HAP-1 (cell line): ENCODE measurements around the gene SMIM3.

Source experiments
- DNase-seq, 2 experiments: peaks; one replicate each; pipeline ENCODE4 v3.0.0-alpha.2; 2016 to 2020; ENCODE audit warnings: low spot score in 2 of 2
- H3K27me3 ChIP-seq: fragments of 250-450 bp; sonication (Bioruptor Pico); 2 replicates; pipeline ENCODE4 v1.5.1; 2020; ENCODE audit warnings: low read depth, mild to moderate bottlenecking, moderate library complexity
- H3K36me3 ChIP-seq: fragments of 250-450 bp; sonication (Bioruptor Pico); replicated peaks from 2 replicates; pipeline ENCODE4 v1.5.1; 2020; ENCODE audit warnings: mild to moderate bottlenecking
- H3K4me1 ChIP-seq: fragments of 250-450 bp; sonication (Bioruptor Pico); 2 replicates; pipeline ENCODE4 v1.5.1; 2020; ENCODE audit warnings: mild to moderate bottlenecking
- H3K4me3 ChIP-seq: fragments of 250-450 bp; sonication (Bioruptor Pico); 2 replicates; pipeline ENCODE4 v1.5.1; 2020; ENCODE audit warnings: mild to moderate bottlenecking, moderate library complexity
- H3K9me3 ChIP-seq: fragments of 250-450 bp; sonication (Bioruptor Pico); 2 replicates; pipeline ENCODE4 v1.5.1; 2020; ENCODE audit warnings: mild to moderate bottlenecking, moderate library complexity
- in situ Hi-C: fragments of 300-500 bp; cut with MboI; formaldehyde crosslinking; loops from 3 replicates; pipeline ENCODE4 v1.14.3; 2020; ENCODE audit warnings: low sequenced_read_pairs, inconsistent platforms, mixed read lengths

Gene SMIM3

DNA sequence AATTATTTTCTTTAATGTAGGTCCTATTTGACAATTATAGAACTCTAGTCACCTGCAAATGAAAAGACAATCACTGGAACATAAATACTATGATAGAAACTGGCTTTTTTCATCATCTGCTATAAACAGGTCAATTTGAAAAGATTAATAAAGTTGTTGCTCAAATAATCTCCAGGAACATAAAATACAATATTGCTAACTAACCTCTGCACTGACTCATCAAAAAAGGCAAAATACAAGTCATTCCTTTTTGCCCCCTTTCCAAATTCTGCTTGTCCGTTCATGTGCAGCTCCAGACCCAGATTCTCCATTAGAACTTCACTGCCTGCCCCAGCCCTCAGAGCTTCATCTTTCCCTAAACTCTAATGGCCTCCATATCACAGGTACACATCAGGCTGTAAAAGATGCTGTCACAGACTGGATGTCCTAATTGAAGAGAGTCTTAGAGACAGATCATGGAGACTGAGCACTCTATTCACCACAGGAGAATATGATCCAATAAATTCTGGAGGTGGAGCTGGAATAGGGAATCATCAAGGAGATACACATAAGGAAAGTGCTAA, 21.4 kb upstream of the SMIM3 start:
- H3K9me3 ChIP-seq = no peaks in the 10 kb centered on the region
- H3K4me3 ChIP-seq = peak overlapping the region; percentile 96
- in situ Hi-C loops = no loop called here
- no peaks in the 10 kb centered on the region for H3K27me3 ChIP-seq
- peaks cover 5% of the 10 kb centered on the region; the same call in 1 of the 2 replicates for H3K4me1 ChIP-seq
- H3K36me3 ChIP-seq = peaks cover 32% of the 10 kb centered on the region
- no peak for DNase-seq

DNA sequence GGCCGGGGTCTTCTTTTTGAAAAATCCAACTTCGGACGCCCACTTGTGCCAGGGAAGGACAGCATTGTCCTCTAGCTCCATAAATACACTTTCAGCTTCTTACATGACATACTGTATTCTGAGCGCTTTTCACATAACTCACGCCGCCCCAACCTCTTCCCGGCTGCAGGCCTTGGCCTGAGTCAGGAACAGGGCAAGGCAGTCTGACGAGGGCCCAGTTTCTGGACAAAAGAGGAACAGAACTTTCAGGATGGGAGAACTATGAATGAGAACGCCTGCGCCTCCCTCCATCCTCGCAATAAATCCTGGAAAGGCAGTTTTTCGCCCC, 20.4 kb upstream of the SMIM3 start:
- Histone ChIP-seq H3K36me3 (peaks cover 26% of the 10 kb centered on the region), H3K4me1 (peaks cover 5% of the 10 kb centered on the region; the same call in 1 of the 2 replicates), H3K4me3 (peak overlapping the region; percentile 96), H3K27me3 (no peaks in the 10 kb centered on the region), H3K9me3 (no peaks in the 10 kb centered on the region)
- in situ Hi-C loops = no loop called here
- no peak for DNase-seq

DNA sequence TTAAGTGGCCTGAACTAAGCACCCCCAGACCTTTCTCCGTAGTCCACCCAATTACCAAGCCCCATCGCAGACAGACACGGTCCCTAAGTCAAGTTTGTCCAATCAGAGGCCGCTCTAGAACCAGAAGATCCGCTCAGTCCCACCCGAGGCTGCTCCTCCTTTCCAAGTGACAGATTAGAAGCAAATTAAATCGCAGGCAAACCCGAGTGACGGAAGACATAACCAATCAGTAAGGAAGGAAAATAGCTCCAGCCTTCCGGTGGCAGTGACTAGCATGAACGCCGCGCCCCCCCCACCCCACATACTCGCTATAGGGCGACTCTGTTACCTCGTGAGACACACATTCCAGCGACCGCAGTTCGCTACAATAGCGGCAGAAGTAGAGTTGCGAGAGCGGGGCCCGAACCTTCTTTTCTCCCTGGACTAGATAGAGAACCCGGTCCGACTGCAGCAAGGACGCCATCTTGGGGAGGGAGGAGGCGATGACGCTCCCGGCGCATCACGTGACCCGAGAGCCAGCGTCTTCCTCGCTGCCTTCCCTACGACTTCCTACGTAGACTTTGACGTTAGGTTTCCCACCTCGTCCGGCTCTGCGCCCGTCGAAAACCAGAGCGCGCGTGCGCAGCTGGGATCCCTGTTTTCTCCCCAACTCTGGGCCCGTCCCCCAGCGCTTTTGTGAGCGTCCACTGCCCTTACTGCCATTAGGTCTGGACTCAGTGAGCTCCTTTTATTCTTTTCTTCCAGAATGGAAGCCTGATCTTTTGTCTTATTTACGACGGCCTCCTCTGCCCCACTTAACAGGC, 19.8 kb upstream of the SMIM3 start, which contains the start of gene DCTN4:
DCTN4 (minus strand) TSS at position 487 of the 803 bp plus-strand sequence; CDS start at position 463, 24 bp downstream.
- Histone ChIP-seq H3K4me3 (peak within 1 kb of the TSS; percentile 96), H3K36me3 (peaks cover 21% of the 10 kb centered on the region), H3K4me1 (peaks cover 5% of the 10 kb centered on the region; the same call in 1 of the 2 replicates), H3K27me3 (no peaks in the 10 kb centered on the region), H3K9me3 (no peaks in the 10 kb centered on the region)
- peak; percentile 96 to 98 for DNase-seq
- in situ Hi-C loops = no loop called here

DNA sequence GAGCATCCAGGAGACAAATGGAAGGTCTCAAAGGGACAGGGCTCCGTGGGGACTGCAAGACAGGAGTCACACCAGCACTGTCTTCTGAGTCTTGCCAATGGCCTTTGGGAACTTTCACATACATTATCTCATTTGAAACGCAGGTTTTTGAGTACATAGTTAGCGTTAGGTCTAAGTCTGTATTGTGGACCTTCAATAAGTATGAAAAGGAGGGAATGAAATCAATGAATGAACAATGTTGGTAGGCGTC, 19.3 kb upstream of the SMIM3 start:
- H3K4me1 ChIP-seq = peaks cover 5% of the 10 kb centered on the region; the same call in 1 of the 2 replicates
- no peak for DNase-seq
- H3K36me3 ChIP-seq = peaks cover 16% of the 10 kb centered on the region
- in situ Hi-C loops = no loop called here
- no peaks in the 10 kb centered on the region for H3K27me3 ChIP-seq
- peak overlapping the region; percentile 96 for H3K4me3 ChIP-seq
- H3K9me3 ChIP-seq = no peaks in the 10 kb centered on the region

DNA sequence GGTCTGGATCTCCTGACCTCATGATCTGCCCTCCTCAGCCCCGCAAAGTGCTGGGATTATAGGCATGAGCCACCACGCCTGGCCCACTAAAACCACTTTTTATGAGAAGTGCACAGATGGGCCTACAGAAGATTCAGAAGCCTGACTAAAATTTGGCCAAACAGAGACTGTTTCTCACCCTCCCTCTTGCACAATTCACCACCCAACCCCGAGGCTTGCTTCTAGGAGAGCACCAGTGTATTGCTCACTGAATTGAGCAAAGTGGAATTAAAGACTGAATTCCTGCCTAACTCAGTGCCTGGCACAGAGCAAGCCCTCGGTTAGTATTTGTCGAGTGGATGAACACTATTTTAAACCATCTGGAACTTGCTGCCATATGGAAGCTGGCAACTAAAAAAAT, 16.3 kb upstream of the SMIM3 start:
- DNase-seq = no peak
- Histone ChIP-seq H3K9me3 (no peaks in the 10 kb centered on the region), H3K36me3 (peaks cover 6% of the 10 kb centered on the region), H3K4me3 (no peak overlapping the region), H3K4me1 (peaks cover 2% of the 10 kb centered on the region; the same call in 1 of the 2 replicates), H3K27me3 (0 out of 2 replicates have a peak, but pooled peaks cover 2% of the 10 kb centered on the region)
- in situ Hi-C loops = no loop called here

DNA sequence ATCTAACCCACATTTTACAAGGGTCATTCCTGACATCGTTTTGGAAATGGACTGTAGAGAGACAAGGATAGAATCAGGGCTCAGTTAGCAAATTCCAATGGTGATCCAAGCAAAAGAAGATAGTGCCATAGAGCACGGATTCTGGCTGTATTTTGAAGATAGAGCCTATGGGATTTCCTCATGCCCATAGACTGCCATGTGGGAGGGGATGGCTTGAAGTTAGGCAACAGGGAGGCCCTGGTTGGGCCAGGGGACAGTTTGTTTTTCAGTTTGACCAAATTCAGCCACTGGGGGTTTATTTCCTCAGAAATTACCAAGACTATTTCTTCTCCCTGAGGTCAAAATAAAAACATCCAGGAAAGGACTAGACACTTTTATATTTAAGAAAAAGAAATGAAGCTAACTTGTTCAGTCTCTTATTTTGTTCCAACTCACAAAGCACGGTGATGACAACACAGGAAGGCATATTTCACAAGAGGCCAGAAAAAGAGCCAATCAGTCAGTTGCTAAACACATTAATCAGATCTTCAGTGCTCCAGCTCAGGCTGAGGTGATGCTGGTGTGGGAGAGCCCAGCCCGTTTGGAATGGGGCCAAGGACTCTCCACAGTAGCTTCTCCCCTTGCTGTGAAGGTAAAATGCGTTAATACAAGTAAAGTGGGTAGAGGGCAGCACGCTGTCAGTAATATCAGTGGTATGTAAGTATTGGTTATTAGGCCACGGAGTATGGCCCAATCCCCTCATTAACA, 15.4 kb upstream of the SMIM3 start:
- peak in 1 of 2 experiments; percentile 33 for DNase-seq
- H3K36me3 ChIP-seq = peaks cover 1% of the 10 kb centered on the region; the same call in 1 of the 2 replicates
- no peak overlapping the region for H3K4me3 ChIP-seq
- H3K9me3 ChIP-seq = no peaks in the 10 kb centered on the region
- 0 out of 2 replicates have a peak, but pooled peaks cover 2% of the 10 kb centered on the region for H3K27me3 ChIP-seq
- in situ Hi-C loops = no loop called here
- H3K4me1 ChIP-seq = peaks cover 2% of the 10 kb centered on the region; the same call in 1 of the 2 replicates

DNA sequence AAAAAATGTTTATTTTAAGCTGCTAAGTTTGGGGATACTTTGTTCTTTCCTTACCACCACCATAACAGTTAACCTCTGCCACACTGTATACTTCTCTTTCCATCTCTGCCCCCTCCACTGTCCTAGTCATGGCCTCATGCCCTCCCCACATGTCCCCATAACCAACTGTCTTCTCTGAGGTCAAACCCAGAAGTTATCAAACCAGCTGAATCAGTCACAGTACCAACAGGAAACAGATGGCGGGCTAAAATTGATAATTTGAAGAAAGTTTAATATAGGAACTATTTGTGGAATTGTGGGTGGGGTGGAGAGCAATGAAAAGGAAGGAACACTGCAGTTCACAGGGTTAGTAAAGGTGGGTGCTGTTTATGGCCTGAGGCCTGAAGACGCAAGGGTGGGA, 14.0 kb upstream of the SMIM3 start:
- Histone ChIP-seq H3K36me3 (no peaks in the 10 kb centered on the region), H3K4me3 (no peak overlapping the region), H3K4me1 (no peaks in the 10 kb centered on the region), H3K27me3 (peaks cover 9% of the 10 kb centered on the region), H3K9me3 (no peaks in the 10 kb centered on the region)
- no peak for DNase-seq
- in situ Hi-C loops = no loop called here

DNA sequence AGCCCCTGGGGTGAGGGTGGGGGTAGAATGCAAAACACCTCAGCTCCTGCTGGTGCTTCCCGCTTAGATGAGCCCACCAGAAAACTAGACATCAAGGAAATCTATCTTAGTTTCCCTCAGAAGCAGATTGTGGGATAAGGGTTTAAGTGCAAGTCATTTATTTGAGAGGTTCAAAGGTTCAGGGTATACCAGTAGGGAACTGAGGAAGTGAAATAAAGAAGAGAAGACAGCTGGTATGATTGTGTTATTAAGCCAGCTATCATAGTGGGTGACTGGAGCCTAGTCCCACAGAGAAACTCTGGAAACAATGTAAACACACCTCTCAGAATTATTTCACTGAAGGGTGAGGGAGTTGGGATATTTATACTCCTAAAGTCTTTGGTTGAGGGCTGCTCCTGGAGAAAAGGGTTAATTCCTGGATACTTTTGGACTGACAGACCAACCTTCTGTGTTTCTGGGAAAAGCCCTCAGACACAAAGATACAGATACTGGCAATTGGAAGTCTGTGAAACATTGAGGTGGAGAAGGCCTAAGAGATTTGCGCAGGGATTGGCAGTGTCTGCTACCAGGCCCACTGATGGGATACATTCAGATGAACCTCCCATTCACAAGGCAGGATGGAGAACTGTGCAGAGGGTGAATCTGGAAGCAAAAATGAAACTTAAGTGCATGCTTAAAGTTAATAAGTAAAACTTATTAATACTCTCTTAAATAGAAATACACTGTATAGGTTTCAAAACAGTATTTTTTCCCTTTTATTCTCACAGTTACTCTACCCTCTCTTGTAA, 13.4 kb upstream of the SMIM3 start:
- no peak for DNase-seq
- Histone ChIP-seq H3K4me1 (no peaks in the 10 kb centered on the region), H3K27me3 (peaks cover 11% of the 10 kb centered on the region), H3K36me3 (no peaks in the 10 kb centered on the region), H3K9me3 (no peaks in the 10 kb centered on the region), H3K4me3 (no peak overlapping the region)
- in situ Hi-C loops = no loop called here

DNA sequence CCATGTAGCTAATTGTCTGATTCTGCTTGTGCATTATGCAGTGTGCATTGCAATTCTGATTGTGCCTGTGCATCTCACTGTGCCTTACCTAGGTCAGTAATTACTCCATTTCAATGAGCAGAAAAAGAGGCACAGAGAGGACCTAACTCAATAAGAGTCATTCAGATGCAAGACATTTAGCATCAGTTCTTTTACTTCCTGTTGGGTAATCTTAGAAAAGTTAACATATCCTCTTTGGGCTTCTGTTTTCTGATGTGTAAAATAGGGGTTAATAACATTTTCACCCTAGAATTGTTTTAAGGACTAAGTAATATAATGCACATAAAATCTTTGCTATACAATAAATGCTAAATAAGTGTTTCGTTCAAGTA, 12.8 kb upstream of the SMIM3 start:
- H3K4me3 ChIP-seq = no peak overlapping the region
- no peaks in the 10 kb centered on the region for H3K4me1 ChIP-seq
- peaks cover 11% of the 10 kb centered on the region for H3K27me3 ChIP-seq
- no peaks in the 10 kb centered on the region for H3K36me3 ChIP-seq
- no peaks in the 10 kb centered on the region for H3K9me3 ChIP-seq
- DNase-seq = no peak
- in situ Hi-C loops = no loop called here

DNA sequence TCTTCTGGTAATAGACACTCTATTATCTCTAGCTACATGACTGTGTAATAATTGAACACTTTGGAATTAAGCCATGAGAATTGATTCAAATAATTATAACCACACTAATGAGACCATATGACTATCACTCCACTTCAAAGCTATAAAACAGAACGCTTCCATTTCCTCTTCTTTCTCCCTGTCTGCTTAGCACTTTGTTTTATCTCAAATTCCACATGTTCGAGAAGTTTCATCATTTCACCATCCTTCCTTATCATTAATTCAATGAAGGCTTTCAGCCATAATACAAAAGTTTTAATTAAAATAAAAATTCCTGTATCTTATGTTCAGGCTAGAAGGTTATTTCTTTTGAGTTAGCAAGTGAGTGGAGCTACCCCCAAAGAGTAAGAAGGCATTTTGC, 12.3 kb upstream of the SMIM3 start:
- H3K27me3 ChIP-seq = peaks cover 11% of the 10 kb centered on the region
- no peaks in the 10 kb centered on the region for H3K9me3 ChIP-seq
- H3K36me3 ChIP-seq = no peaks in the 10 kb centered on the region
- no peak for DNase-seq
- no peak overlapping the region for H3K4me3 ChIP-seq
- no peaks in the 10 kb centered on the region for H3K4me1 ChIP-seq
- in situ Hi-C loops = no loop called here

DNA sequence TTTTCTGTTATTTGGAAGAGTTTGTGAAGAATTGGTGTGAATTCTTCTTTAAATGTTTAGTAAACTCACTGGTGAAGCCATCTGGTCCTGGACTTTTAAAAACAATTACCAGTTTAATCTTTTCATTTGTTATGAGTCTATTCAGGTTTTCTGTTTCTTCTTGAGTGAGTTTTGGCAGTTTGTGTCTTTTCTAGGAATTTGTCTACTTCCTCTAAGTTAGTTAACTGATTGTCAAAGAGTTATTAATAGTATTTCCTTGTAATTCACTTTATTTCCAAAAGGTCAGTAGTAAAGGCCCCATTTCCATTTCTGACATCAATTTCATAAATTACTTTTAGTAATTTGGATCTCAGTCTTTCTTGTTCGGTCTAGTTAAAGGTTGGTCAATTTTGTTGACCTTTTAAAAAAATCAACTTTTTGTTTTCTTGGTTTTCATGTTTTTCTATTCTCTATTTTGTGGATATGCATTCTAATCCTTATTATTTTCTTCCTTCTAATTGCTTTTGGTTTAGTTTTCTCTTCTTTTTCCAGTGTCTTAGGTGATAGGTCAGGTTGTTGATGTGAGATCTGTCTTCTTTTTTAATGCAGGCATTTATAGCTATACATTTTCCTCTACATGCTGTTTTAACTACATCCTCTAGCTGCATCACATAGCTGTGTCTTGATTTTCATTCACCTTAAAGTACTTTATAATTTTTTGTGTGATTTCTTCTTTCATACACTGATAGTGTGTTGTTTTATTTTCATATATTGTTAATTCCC, 7.3 kb upstream of the SMIM3 start:
- Histone ChIP-seq H3K4me3 (no peak overlapping the region), H3K36me3 (no peaks in the 10 kb centered on the region), H3K9me3 (no peaks in the 10 kb centered on the region), H3K4me1 (no peaks in the 10 kb centered on the region), H3K27me3 (peaks cover 11% of the 10 kb centered on the region)
- in situ Hi-C loops = no loop called here
- DNase-seq = no peak

DNA sequence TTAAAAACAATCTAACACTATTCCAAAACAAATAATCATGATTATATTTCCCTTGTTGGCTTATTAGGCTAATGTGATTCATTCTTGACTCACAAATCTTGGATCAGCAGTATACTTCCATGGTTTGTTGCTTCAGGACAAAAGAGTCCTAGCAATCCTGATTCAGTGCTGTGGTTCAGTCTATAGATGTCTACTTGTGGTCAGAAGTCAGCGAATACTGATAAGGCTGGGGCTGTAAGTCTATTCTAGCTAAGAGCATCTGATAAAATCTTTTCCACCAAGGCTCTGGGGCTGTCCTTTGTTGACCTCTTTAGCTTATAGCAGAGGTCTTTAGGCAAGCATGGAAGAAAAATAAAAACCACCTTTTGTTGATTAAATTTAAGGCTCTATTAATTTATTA, 4.4 kb upstream of the SMIM3 start:
- in situ Hi-C loops = no loop called here
- peaks cover 6% of the 10 kb centered on the region; the same call in 1 of the 2 replicates for H3K27me3 ChIP-seq
- no peak for DNase-seq

DNA sequence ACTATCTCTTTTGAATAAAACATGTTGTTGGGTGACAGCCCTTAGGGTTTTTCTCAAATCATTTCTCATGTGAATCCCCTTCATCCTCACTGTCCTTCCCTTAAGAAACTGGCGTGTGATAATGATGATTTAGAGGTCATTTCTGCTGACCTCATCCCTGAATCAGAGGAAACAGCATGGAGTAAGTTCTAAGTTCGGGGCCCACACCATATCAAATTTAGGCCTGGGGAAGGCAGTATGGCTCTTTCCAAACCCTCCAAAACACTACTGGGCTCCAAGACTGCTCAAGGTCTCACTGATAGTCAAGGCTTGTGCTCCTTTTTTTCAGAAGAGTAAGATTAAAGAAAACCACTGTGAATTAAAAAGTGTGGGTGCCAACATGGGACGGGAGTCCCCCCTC, 872 bp upstream of the SMIM3 start:
- DNase-seq = no peak
- Histone ChIP-seq H3K4me1 (peaks cover 3% of the 10 kb centered on the region), H3K4me3 (no peak overlapping the region), H3K36me3 (no peaks in the 10 kb centered on the region), H3K27me3 (no peaks in the 10 kb centered on the region), H3K9me3 (no peaks in the 10 kb centered on the region)
- in situ Hi-C loops = loop anchor here (25.0 kb wide), 1 partner anchor 385 kb away; the partner anchor contains the start of gene ANXA6

More for the DNA sequence above, 4.4 kb upstream of the SMIM3 start:
- H3K4me1 ChIP-seq = no peaks in the 10 kb centered on the region; the same call in 1 of the 2 replicates
- no peaks in the 10 kb centered on the region for H3K36me3 ChIP-seq
- no peak overlapping the region for H3K4me3 ChIP-seq
- H3K9me3 ChIP-seq = no peaks in the 10 kb centered on the region
